ENCODE results near the gene ZNF568. TPM values are rescaled to one million over a fixed set of nuclear protein-coding genes. Genes with fewer than 3 reads are reported as not detected.

ZNF568 gene
- total RNA-seq, 2 donors from 2014 or later: 9.2 to 14.1 TPM

- peak overlapping the region; percentile 75 to 79 for H3K27ac ChIP-seq
- peak overlapping the region; percentile 51 to 55 for H3K4me3 ChIP-seq
- no peaks in the 10 kb centered on the region for H3K27me3 ChIP-seq (replicated peaks; ENCODE audit: insufficient read depth)
- under 1% methylated on average over 40 of the region's 56 CpGs for WGBS
- H3K9me3 ChIP-seq: no peaks in the 10 kb centered on the region
- intact Hi-C loops (cut with DNase I): loop anchor here (5.0 kb wide), 1 partner anchor 244 kb away; the partner anchor contains the start of gene ZNF383
- DNase-seq (ENCODE audit: low spot score): peak; percentile 80
- H3K4me1 ChIP-seq (replicated peaks): peaks cover 4% of the 10 kb centered on the region
- TF ChIP-seq POLR2AphosphoS5 (IDR thresholded peaks at IDR 0.05) (peak; percentile 80), POLR2A (IDR thresholded peaks at IDR 0.05) (no peak), CTCF (IDR thresholded peaks at IDR 0.05) (peak; percentile 73 to 95 (median 88))
- H3K36me3 ChIP-seq: no peaks in the 10 kb centered on the region
These were observed 57.1 kb downstream of the ZNF568 start for GRCh38 chr19:36973021-36973843.

- peaks cover 4% of the 10 kb centered on the region for H3K4me1 ChIP-seq (replicated peaks)
- peak overlapping the region in 1 of 2 donors; percentile 75 for H3K27ac ChIP-seq
- H3K27me3 ChIP-seq (replicated peaks; ENCODE audit: insufficient read depth): no peaks in the 10 kb centered on the region
- H3K36me3 ChIP-seq: no peaks in the 10 kb centered on the region
- 43% methylated on average over 6 of the region's 6 CpGs for WGBS
- peak overlapping the region; percentile 51 to 55 for H3K4me3 ChIP-seq
- H3K9me3 ChIP-seq: no peaks in the 10 kb centered on the region
- TF ChIP-seq POLR2A (IDR thresholded peaks at IDR 0.05) (no peak), POLR2AphosphoS5 (IDR thresholded peaks at IDR 0.05) (no peak), CTCF (IDR thresholded peaks at IDR 0.05) (no peak)
- DNase-seq (ENCODE audit: low spot score): no peak
- intact Hi-C loops (cut with DNase I): loop anchor here (5.0 kb wide), 1 partner anchor 243 kb away; the partner anchor contains the start of gene ZNF383
These were observed 57.7 kb downstream of the ZNF568 start for GRCh38 chr19:36973844-36974195.

GRCh38 chr19:36986131-36986530, 70.0 kb downstream of the ZNF568 start:
- Histone ChIP-seq H3K4me1 (replicated peaks) (no peaks in the 10 kb centered on the region), H3K9me3 (no peaks in the 10 kb centered on the region), H3K4me3 (no peak overlapping the region), H3K27ac (no peak overlapping the region), H3K36me3 (no peaks in the 10 kb centered on the region), H3K27me3 (replicated peaks; ENCODE audit: insufficient read depth) (no peaks in the 10 kb centered on the region)
- TF ChIP-seq POLR2A (IDR thresholded peaks at IDR 0.05) (no peak), CTCF (IDR thresholded peaks at IDR 0.05) (no peak), POLR2AphosphoS5 (IDR thresholded peaks at IDR 0.05) (no peak)
- DNase-seq (ENCODE audit: low spot score): no peak
- intact Hi-C loops (cut with DNase I): no loop called here
- 66% methylated on average over 2 of the region's 2 CpGs for WGBS

DNA sequence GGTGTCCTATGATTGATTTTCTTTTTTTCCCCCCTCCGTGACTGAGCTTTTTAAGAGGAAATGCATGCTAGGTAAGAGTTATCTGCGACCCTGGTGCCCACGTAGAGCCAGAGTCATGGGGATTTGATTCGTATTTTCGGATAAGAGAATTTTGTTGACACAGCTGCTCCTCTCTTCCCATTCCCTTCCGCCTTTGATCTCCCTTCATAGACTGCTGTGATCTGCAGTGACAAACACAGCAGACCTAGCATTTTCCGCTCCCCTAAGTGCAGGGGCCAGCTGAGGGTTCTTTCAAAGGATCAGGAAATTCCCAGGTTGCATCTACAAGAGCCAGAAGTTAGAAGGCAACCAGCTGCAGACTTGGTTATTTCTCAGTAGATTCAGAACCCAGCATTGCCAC, 70.5 kb downstream of the ZNF568 start:
- no peak overlapping the region for H3K27ac ChIP-seq
- no peak for DNase-seq (ENCODE audit: low spot score)
- no peaks in the 10 kb centered on the region for H3K9me3 ChIP-seq
- H3K4me1 ChIP-seq (replicated peaks): no peaks in the 10 kb centered on the region
- no peaks in the 10 kb centered on the region for H3K36me3 ChIP-seq
- H3K27me3 ChIP-seq (replicated peaks; ENCODE audit: insufficient read depth): no peaks in the 10 kb centered on the region
- WGBS: 62% methylated on average over 7 of the region's 7 CpGs
- TF ChIP-seq CTCF (IDR thresholded peaks at IDR 0.05) (no peak), POLR2A (IDR thresholded peaks at IDR 0.05) (no peak), POLR2AphosphoS5 (IDR thresholded peaks at IDR 0.05) (no peak)
- intact Hi-C loops (cut with DNase I): no loop called here
- H3K4me3 ChIP-seq: no peak overlapping the region

GRCh38 chr19:36987091-36987490, 71.0 kb downstream of the ZNF568 start:
- H3K9me3 ChIP-seq: no peaks in the 10 kb centered on the region
- intact Hi-C loops (cut with DNase I): no loop called here

More at GRCh38 chr19:36987091-36987490, 71.0 kb downstream of the ZNF568 start:
- WGBS: 57% methylated on average over 3 of the region's 3 CpGs
- Histone ChIP-seq H3K36me3 (no peaks in the 10 kb centered on the region), H3K27me3 (replicated peaks; ENCODE audit: insufficient read depth) (no peaks in the 10 kb centered on the region), H3K4me1 (replicated peaks) (no peaks in the 10 kb centered on the region), H3K27ac (no peak overlapping the region), H3K4me3 (no peak overlapping the region)
- no peak for DNase-seq (ENCODE audit: low spot score)
- TF ChIP-seq POLR2A (IDR thresholded peaks at IDR 0.05): no peak
- no peak for TF ChIP-seq CTCF (IDR thresholded peaks at IDR 0.05)
- TF ChIP-seq POLR2AphosphoS5 (IDR thresholded peaks at IDR 0.05): no peak
